Measurements from ENCODE around the gene PLA2G4B.

Gene PLA2G4B

GRCh38 chr15:41890050-41890690 lies 51.5 kb downstream of the PLA2G4B start:
- Histone ChIP-seq H3K4me1 (ENCODE audit: insufficient read depth, low read length, poor library complexity, severe bottlenecking) (peaks cover 23% of the 10 kb centered on the region), H3K9me2 (replicated peaks; ENCODE audit: low read depth, low read length) (no peaks in the 10 kb centered on the region), H3K27me3 (ENCODE audit: insufficient read depth, low read length, poor library complexity, severe bottlenecking) (no peaks in the 10 kb centered on the region), H3K79me2 (ENCODE audit: insufficient read depth, low read length) (no peaks in the 10 kb centered on the region), H3K4me3 (ENCODE audit: low read length, poor library complexity, severe bottlenecking) (no peak overlapping the region), H3K4me2 (ENCODE audit: low read depth, low read length, poor library complexity, severe bottlenecking) (no peak overlapping the region), H3K36me3 (ENCODE audit: insufficient read depth, low read length) (no peaks in the 10 kb centered on the region), H3F3A (ENCODE audit: low read depth) (no peaks in the 10 kb centered on the region), H3K9ac (ENCODE audit: low read depth, low read length, poor library complexity, severe bottlenecking) (no peak overlapping the region), H2AFZ (ENCODE audit: low read length) (no peak overlapping the region), H3K9me3 (ENCODE audit: insufficient read depth, low read depth, low read length) (no peaks in the 10 kb centered on the region), H4K20me1 (ENCODE audit: insufficient read depth, low read length, poor library complexity, severe bottlenecking) (no peaks in the 10 kb centered on the region)
- TF ChIP-seq EZH2phosphoT487 (IDR thresholded peaks at IDR 0.05; ENCODE audit: borderline replicate concordance): no peak
- no peak for TF ChIP-seq CTCF (conservative IDR thresholded peaks at IDR 0.05; ENCODE audit: low read length)

DNA sequence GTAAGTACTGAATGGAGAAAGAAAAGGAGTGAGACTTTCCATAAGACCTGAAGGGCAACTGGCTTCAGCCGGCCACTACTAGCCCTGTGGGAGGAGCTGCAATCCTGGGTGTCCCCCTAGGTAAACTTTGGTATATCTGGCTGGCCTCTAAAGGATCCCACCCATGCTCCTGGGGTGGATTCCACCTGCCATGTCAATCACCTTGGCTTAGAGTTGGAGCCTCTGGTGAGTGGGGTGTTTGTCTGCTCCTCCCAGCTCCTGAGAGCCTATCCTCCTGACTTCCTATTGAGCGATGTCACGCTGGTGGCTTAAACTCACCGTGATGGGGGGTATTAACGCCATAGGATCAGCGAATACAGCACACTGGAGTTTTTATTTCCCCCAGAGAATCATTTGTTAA lies 52.6 kb downstream of the PLA2G4B start:
- no peak overlapping the region for H3K4me2 ChIP-seq (ENCODE audit: low read depth, low read length, poor library complexity, severe bottlenecking)
- H3K36me3 ChIP-seq (ENCODE audit: insufficient read depth, low read length): no peaks in the 10 kb centered on the region
- no peaks in the 10 kb centered on the region for H3K9me2 ChIP-seq (replicated peaks; ENCODE audit: low read depth, low read length)
- no peaks in the 10 kb centered on the region for H3F3A ChIP-seq (ENCODE audit: low read depth)
- no peak overlapping the region for H3K9ac ChIP-seq (ENCODE audit: low read depth, low read length, poor library complexity, severe bottlenecking)
- H3K79me2 ChIP-seq (ENCODE audit: insufficient read depth, low read length): no peaks in the 10 kb centered on the region
- TF ChIP-seq CTCF (conservative IDR thresholded peaks at IDR 0.05; ENCODE audit: low read length) (no peak), EZH2phosphoT487 (IDR thresholded peaks at IDR 0.05; ENCODE audit: borderline replicate concordance) (no peak)
- H3K4me3 ChIP-seq (ENCODE audit: low read length, poor library complexity, severe bottlenecking): no peak overlapping the region
- no peaks in the 10 kb centered on the region for H3K9me3 ChIP-seq (ENCODE audit: insufficient read depth, low read depth, low read length)
- H4K20me1 ChIP-seq (ENCODE audit: insufficient read depth, low read length, poor library complexity, severe bottlenecking): no peaks in the 10 kb centered on the region
- H3K27me3 ChIP-seq (ENCODE audit: insufficient read depth, low read length, poor library complexity, severe bottlenecking): no peaks in the 10 kb centered on the region
- H2AFZ ChIP-seq (ENCODE audit: low read length): no peak overlapping the region
- peaks cover 27% of the 10 kb centered on the region for H3K4me1 ChIP-seq (ENCODE audit: insufficient read depth, low read length, poor library complexity, severe bottlenecking)

DNA sequence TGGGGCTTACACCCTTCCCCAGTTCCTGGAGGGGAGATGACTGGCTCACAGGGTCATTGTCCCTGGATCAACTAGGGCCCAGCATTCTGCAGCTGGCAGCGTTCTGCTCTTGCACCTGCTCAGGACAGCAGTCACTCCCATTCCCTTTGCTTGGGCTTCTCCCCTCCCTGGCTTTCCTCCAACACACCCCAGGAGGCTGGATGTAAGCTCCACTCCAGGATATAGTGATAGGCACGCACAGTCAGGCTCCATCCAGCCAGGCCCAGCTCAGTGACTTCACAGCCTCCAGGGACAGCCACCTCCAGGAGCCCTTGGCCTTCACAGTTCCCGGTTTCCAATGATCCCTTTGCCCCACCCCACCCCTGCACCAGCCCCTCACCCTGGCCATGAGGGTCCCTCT lies 53.3 kb downstream of the PLA2G4B start:
- Histone ChIP-seq H3K9ac (ENCODE audit: low read depth, low read length, poor library complexity, severe bottlenecking) (no peak overlapping the region), H3K79me2 (ENCODE audit: insufficient read depth, low read length) (no peaks in the 10 kb centered on the region), H2AFZ (ENCODE audit: low read length) (no peak overlapping the region), H4K20me1 (ENCODE audit: insufficient read depth, low read length, poor library complexity, severe bottlenecking) (no peaks in the 10 kb centered on the region), H3K4me1 (ENCODE audit: insufficient read depth, low read length, poor library complexity, severe bottlenecking) (peaks cover 27% of the 10 kb centered on the region), H3K4me3 (ENCODE audit: low read length, poor library complexity, severe bottlenecking) (no peak overlapping the region), H3K9me3 (ENCODE audit: insufficient read depth, low read depth, low read length) (no peaks in the 10 kb centered on the region), H3K27me3 (ENCODE audit: insufficient read depth, low read length, poor library complexity, severe bottlenecking) (no peaks in the 10 kb centered on the region), H3K4me2 (ENCODE audit: low read depth, low read length, poor library complexity, severe bottlenecking) (no peak overlapping the region), H3K36me3 (ENCODE audit: insufficient read depth, low read length) (no peaks in the 10 kb centered on the region), H3K9me2 (replicated peaks; ENCODE audit: low read depth, low read length) (no peaks in the 10 kb centered on the region), H3F3A (ENCODE audit: low read depth) (no peaks in the 10 kb centered on the region)
- TF ChIP-seq CTCF (conservative IDR thresholded peaks at IDR 0.05; ENCODE audit: low read length): no peak
- TF ChIP-seq EZH2phosphoT487 (IDR thresholded peaks at IDR 0.05; ENCODE audit: borderline replicate concordance): no peak
